K562 (cell line): ENCODE measurements around the gene NUP107. TPM values are rescaled to one million over a fixed set of nuclear protein-coding genes. Genes with fewer than 3 reads are reported as not detected.

Source experiments
- CAMTA2 ChIP-seq: fragments of 250-450 bp; sonication (Bioruptor Pico); conservative IDR thresholded peaks from 2 replicates; pipeline ENCODE4 v1.5.1; 2022
- CTBP1 ChIP-seq: fragments of 450-650 bp; IDR thresholded peaks from 2 replicates; pipeline ENCODE4 v1.6.1; 2016; ENCODE audit warnings: borderline replicate concordance
- DIDO1 ChIP-seq: fragments of 450-650 bp; IDR thresholded peaks from 2 replicates; pipeline ENCODE4 v1.6.1; 2016; ENCODE audit warnings: low read depth, missing biosample characterization, missing genetic modification characterization
- GATAD2A ChIP-seq: fragments of 450-650 bp; IDR thresholded peaks from 2 replicates; pipeline ENCODE4 v1.6.1; 2017
- IFI16 ChIP-seq: fragments of 250-450 bp; sonication (Bioruptor Pico); IDR thresholded peaks from 2 replicates; pipeline ENCODE4 v2.1.2; 2022; ENCODE audit warnings: mild to moderate bottlenecking, inconsistent platforms
- MCM5 ChIP-seq: fragments of 450-650 bp; IDR thresholded peaks from 2 replicates; pipeline ENCODE4 v1.6.1; 2016; ENCODE audit warnings: low read depth
- MTA3 ChIP-seq: fragments of 450-650 bp; formaldehyde crosslinking; IDR thresholded peaks from 2 replicates; pipeline ENCODE4 v1.6.1; 2017; ENCODE audit warnings: mild to moderate bottlenecking, borderline replicate concordance
- NCOA1 ChIP-seq: fragments of 450-650 bp; IDR thresholded peaks from 2 replicates; pipeline ENCODE4 v1.6.1; 2016; ENCODE audit warnings: low read depth
- PHB2 ChIP-seq: fragments of 450-650 bp; IDR thresholded peaks from 2 replicates; pipeline ENCODE4 v1.6.1; 2017; ENCODE audit warnings: low read depth
- PURB ChIP-seq: sonication (generic); formaldehyde crosslinking; IDR thresholded peaks from 2 replicates; pipeline ENCODE4 v1.9.0; 2021; ENCODE audit warnings: low read depth, mild to moderate bottlenecking, missing genetic modification reagents
- PYGO2 ChIP-seq: fragments of 450-650 bp; IDR thresholded peaks from 2 replicates; pipeline ENCODE4 v1.6.1; 2016; ENCODE audit warnings: mild to moderate bottlenecking, missing genetic modification characterization, moderate library complexity, missing compliant biosample characterization
- STAT6 ChIP-seq: sonication (generic); formaldehyde crosslinking; IDR thresholded peaks from 2 replicates; pipeline ENCODE4 v1.8.1; 2023; ENCODE audit warnings: mild to moderate bottlenecking, missing genetic modification reagents
- ZBTB8A ChIP-seq: fragments of 450-650 bp; IDR thresholded peaks from 2 replicates; pipeline ENCODE4 v1.6.1; 2018; ENCODE audit warnings: mild to moderate bottlenecking, moderate library complexity; ENCODE audit not compliant: partially characterized antibody
- polyA plus RNA-seq, 8 experiments: library from polyadenylated mRNA; depleted of rRNA in 4 of 8; stranded (reverse) in 5 of 8; unstranded in 3 of 8; fragments of >200 nt; fragmentation: Nextera tagmentation in 2 of 8; fragmentation: Illumina TruSeq in 1 of 8; extraction: Ambion mirVana in 2 of 8; extraction: Trizol in 1 of 8; gene quantifications; 2 replicates each; pipeline versions ENCODE4 v1.2.1 to v1.2.3, GENCODE V29; 2011 to 2014; ENCODE audit warnings: inconsistent platforms in 1 of 8, missing spikeins in 1 of 8
- total RNA-seq, 7 experiments: library from RNA; depleted of rRNA in 6 of 7; stranded (reverse); fragments of >200 nt in 6 of 7; fragmentation: Illumina TruSeq in 2 of 7; extraction: Trizol in 2 of 7; gene quantifications; 2 replicates each; pipeline versions ENCODE4 v1.2.1 to v1.2.3, GENCODE V29; 2011 to 2021; ENCODE audit warnings: low replicate concordance in 1 of 7
- TF ChIP-seq, protein P1 (sequence below): sonication (generic); formaldehyde crosslinking; IDR thresholded peaks from 2 replicates; pipeline ENCODE4 v1.8.1; 2022; ENCODE audit warnings: missing genetic modification reagents
- TF ChIP-seq, protein P2 (sequence below): fragments of 450-650 bp; IDR thresholded peaks from one replicate; pipeline ENCODE4 v1.6.1; 2018; ENCODE audit warnings: mild to moderate bottlenecking, moderate library complexity; ENCODE audit not compliant: partially characterized antibody
- TF ChIP-seq, protein P3 (sequence below): sonication (generic); formaldehyde crosslinking; IDR thresholded peaks from 2 replicates; pipeline ENCODE4 v1.8.0; 2022; ENCODE audit warnings: mild to moderate bottlenecking, low read depth, missing genetic modification reagents
- TF ChIP-seq, protein P4 (sequence below): sonication (generic); IDR thresholded peaks from 2 replicates; pipeline ENCODE4 v1.6.1; 2016
- TF ChIP-seq, protein P5 (sequence below): fragments of 250-450 bp; sonication (Bioruptor Pico); IDR thresholded peaks from 2 replicates; pipeline ENCODE4 v1.8.0; 2021; ENCODE audit warnings: moderate library complexity, mild to moderate bottlenecking, inconsistent platforms

Gene NUP107
- total and polyA plus RNA-seq, 9 of the 15 experiments (the other 6 are each of a cell fraction or from before 2014, with no cell fraction given), result 129 to 277 (median 199) TPM

DNA sequence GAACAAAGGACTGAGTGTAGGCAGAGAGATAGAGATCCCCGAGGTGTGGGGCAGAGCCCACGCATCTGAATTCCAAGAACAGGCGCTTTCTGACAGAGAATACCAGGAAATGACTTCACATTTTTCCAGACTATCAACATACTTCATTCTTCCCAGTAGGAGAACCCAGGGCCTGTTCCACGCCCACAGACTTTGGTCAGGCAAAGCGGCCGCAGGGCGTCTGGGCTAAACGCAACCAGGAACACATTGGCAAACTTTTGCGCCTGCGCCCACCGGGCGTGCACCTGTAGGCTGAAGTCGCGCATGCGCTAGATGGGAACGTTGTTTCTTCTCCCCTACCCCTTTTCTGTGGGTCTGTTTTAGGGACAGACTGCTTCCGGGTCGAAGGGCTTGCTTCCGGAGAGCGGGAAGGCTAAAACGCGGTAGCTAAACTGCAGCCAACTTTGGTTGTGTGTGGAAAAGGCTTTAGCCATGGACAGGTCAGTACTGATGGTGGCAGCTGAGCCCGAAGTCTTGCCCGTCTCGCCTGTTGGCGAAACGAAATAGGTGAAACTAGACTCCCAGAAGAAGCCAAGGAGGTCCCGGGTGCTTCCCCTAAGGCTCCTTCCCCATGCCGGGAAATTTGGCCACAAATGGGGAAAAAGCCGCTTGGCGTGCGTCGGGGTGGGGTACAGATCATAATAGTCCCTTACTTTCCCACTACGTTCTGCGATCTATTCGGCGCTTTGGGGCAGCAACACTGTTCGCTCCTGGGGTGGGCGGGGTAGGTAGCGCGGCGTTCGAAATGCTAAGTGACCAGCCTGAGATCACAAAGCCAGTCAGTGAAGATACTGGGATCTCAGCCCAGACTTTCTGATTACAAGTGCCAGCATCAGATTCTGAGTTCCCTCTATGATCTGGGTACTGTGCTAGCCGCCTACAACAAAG is at the start of gene NUP107 (continued):
- TF ChIP-seq, protein P1, sequence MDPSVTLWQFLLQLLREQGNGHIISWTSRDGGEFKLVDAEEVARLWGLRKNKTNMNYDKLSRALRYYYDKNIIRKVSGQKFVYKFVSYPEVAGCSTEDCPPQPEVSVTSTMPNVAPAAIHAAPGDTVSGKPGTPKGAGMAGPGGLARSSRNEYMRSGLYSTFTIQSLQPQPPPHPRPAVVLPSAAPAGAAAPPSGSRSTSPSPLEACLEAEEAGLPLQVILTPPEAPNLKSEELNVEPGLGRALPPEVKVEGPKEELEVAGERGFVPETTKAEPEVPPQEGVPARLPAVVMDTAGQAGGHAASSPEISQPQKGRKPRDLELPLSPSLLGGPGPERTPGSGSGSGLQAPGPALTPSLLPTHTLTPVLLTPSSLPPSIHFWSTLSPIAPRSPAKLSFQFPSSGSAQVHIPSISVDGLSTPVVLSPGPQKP (CRISPR knock-in tag), result no peak
- TF ChIP-seq CAMTA2, result 0 out of 2 replicates have a peak, but pooled peaks have one; percentile 34
- no peak for TF ChIP-seq MCM5
- TF ChIP-seq DIDO1 (tag), result peak; percentile 99
- peak; percentile 91 for TF ChIP-seq MTA3
- TF ChIP-seq, protein P2, sequence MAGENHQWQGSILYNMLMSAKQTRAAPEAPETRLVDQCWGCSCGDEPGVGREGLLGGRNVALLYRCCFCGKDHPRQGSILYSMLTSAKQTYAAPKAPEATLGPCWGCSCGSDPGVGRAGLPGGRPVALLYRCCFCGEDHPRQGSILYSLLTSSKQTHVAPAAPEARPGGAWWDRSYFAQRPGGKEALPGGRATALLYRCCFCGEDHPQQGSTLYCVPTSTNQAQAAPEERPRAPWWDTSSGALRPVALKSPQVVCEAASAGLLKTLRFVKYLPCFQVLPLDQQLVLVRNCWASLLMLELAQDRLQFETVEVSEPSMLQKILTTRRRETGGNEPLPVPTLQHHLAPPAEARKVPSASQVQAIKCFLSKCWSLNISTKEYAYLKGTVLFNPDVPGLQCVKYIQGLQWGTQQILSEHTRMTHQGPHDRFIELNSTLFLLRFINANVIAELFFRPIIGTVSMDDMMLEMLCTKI, result no peak
- TF ChIP-seq, protein P3, sequence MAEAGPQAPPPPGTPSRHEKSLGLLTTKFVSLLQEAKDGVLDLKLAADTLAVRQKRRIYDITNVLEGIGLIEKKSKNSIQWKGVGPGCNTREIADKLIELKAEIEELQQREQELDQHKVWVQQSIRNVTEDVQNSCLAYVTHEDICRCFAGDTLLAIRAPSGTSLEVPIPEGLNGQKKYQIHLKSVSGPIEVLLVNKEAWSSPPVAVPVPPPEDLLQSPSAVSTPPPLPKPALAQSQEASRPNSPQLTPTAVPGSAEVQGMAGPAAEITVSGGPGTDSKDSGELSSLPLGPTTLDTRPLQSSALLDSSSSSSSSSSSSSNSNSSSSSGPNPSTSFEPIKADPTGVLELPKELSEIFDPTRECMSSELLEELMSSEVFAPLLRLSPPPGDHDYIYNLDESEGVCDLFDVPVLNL (CRISPR knock-in tag), result peak; percentile 88; the same call in 1 of the 2 replicates
- TF ChIP-seq, protein P4, sequence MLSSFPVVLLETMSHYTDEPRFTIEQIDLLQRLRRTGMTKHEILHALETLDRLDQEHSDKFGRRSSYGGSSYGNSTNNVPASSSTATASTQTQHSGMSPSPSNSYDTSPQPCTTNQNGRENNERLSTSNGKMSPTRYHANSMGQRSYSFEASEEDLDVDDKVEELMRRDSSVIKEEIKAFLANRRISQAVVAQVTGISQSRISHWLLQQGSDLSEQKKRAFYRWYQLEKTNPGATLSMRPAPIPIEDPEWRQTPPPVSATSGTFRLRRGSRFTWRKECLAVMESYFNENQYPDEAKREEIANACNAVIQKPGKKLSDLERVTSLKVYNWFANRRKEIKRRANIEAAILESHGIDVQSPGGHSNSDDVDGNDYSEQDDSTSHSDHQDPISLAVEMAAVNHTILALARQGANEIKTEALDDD, result peak; percentile 43
- peak; percentile 98 for TF ChIP-seq NCOA1
- TF ChIP-seq ZBTB8A, result no peak
- TF ChIP-seq PURB (CRISPR knock-in tag), result no peak
- peak; percentile 90 for TF ChIP-seq CTBP1
- TF ChIP-seq, protein P5, sequence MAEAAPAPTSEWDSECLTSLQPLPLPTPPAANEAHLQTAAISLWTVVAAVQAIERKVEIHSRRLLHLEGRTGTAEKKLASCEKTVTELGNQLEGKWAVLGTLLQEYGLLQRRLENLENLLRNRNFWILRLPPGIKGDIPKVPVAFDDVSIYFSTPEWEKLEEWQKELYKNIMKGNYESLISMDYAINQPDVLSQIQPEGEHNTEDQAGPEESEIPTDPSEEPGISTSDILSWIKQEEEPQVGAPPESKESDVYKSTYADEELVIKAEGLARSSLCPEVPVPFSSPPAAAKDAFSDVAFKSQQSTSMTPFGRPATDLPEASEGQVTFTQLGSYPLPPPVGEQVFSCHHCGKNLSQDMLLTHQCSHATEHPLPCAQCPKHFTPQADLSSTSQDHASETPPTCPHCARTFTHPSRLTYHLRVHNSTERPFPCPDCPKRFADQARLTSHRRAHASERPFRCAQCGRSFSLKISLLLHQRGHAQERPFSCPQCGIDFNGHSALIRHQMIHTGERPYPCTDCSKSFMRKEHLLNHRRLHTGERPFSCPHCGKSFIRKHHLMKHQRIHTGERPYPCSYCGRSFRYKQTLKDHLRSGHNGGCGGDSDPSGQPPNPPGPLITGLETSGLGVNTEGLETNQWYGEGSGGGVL (CRISPR knock-in tag), result no peak
- TF ChIP-seq PYGO2 (tag), result no peak
- no peak for TF ChIP-seq GATAD2A
- no peak for TF ChIP-seq IFI16 (CRISPR knock-in tag)
- TF ChIP-seq STAT6 (CRISPR knock-in tag), result peak; percentile 82; the same call in 1 of the 2 replicates
- no peak for TF ChIP-seq PHB2
